Ishikawa (cell line): ENCODE data around the gene NCOA1.

Experiments used
- EGR1 ChIP-seq: IDR thresholded peaks from 2 replicates; pipeline ENCODE4 v1.6.1; 2012
- EP300 ChIP-seq: IDR thresholded peaks from 2 replicates; pipeline ENCODE4 v1.6.1; 2012; ENCODE audit warnings: borderline replicate concordance
- REST ChIP-seq: IDR thresholded peaks from 2 replicates; pipeline ENCODE4 v1.6.1; 2012; ENCODE audit warnings: low read depth, mild to moderate bottlenecking
- TAF1 ChIP-seq: IDR thresholded peaks from 2 replicates; pipeline ENCODE4 v1.6.1; 2012; ENCODE audit warnings: low read depth, mild to moderate bottlenecking
- TEAD4 ChIP-seq: IDR thresholded peaks from 2 replicates; pipeline ENCODE4 v1.6.1; 2012
- TF ChIP-seq, protein P1 (sequence below): IDR thresholded peaks from 2 replicates; pipeline ENCODE4 v1.6.1; 2012

DNA sequence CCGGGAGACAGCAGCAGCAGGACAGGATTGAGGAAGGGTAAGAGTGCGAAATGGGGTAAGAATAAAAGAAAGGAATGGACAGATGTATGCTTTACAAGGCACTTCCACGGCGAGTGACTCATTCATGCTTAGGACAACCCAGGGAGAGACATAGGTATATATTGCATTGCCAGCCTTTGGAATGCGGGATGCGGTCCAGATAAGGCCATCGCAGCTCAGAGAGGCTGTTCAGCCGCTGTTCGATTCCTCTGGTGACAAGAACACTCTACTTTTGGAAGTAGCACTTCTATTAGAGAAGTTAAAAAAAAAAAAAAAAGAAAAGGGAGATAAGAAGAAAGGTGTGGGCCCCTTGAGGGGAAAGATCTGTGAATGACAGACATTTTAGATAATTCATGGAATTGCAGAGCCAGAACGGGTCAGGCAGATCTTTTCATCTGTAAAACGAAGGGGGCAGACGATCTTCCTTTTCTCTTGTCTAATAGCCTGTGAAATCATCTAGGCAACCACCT lies 819 bp upstream of the NCOA1 start:
- TF ChIP-seq, protein P1, sequence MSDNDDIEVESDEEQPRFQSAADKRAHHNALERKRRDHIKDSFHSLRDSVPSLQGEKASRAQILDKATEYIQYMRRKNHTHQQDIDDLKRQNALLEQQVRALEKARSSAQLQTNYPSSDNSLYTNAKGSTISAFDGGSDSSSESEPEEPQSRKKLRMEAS, result no peak
- TF ChIP-seq TAF1 (no peak), TEAD4 (no peak), EP300 (no peak), EGR1 (no peak), REST (no peak)
